GM12864 (cell line): ENCODE data around the gene P2RX4.

Experiments
- DNase-seq: peaks from one replicate; pipeline ENCODE4 v3.0.0-alpha.2; 2011; ENCODE audit warnings: low read depth
- H3K4me3 ChIP-seq: 2 replicates; pipeline ENCODE4 v1.5.1; 2011; ENCODE audit warnings: mild to moderate bottlenecking, low read depth, low read length, control low read depth
- CTCF ChIP-seq: IDR thresholded peaks from 2 replicates; pipeline ENCODE4 v1.5.1; 2011; ENCODE audit warnings: low read depth, mild to moderate bottlenecking, moderate library complexity, low read length, control low read depth, inconsistent platforms; ENCODE audit errors: missing control alignments

P2RX4 gene

GRCh38 chr12:121214855-121215745 lies 5.2 kb downstream of the P2RX4 start:
- H3K4me3 ChIP-seq, result no peak overlapping the region
- no peak for DNase-seq
- TF ChIP-seq CTCF, result no peak

- no peak overlapping the region for H3K4me3 ChIP-seq
- no peak for TF ChIP-seq CTCF
- DNase-seq, result no peak
These were observed 6.2 kb downstream of the P2RX4 start for GRCh38 chr12:121216102-121216501.

GRCh38 chr12:121217063-121217462 lies 7.1 kb downstream of the P2RX4 start:
- no peak for TF ChIP-seq CTCF
- H3K4me3 ChIP-seq, result no peak overlapping the region
- DNase-seq, result no peak

- DNase-seq, result no peak
- no peak overlapping the region for H3K4me3 ChIP-seq
- TF ChIP-seq CTCF, result no peak
These were observed 7.8 kb downstream of the P2RX4 start for GRCh38 chr12:121217761-121218160.

GRCh38 chr12:121218588-121219352 lies 8.8 kb downstream of the P2RX4 start:
- TF ChIP-seq CTCF, result no peak
- H3K4me3 ChIP-seq, result no peak overlapping the region
- DNase-seq, result no peak

- no peak overlapping the region for H3K4me3 ChIP-seq
- no peak for TF ChIP-seq CTCF
- no peak for DNase-seq
These were observed 9.5 kb downstream of the P2RX4 start for GRCh38 chr12:121219353-121219986.
